Uterus (tissue), 2 donors: ENCODE measurements around the gene CACUL1.

Source experiments
- CTCF ChIP-seq, 4 experiments: fragments of 200-600 bp in 2 of 4; fragments of 450-650 bp in 2 of 4; sonication (generic) in 2 of 4; IDR thresholded peaks; one replicate each; pipeline ENCODE4 v1.5.1; 2016 to 2019; ENCODE audit warnings: antibody characterized with exemption in 4 of 4, mild to moderate bottlenecking in 2 of 4, moderate library complexity in 1 of 4
- POLR2A ChIP-seq, 2 donors: fragments of 450-650 bp; IDR thresholded peaks; one replicate each; pipeline ENCODE4 v1.6.1; 2016; ENCODE audit warnings: antibody characterized with exemption in 2 of 2, mild to moderate bottlenecking in 1 of 2, moderate library complexity in 1 of 2

DNA sequence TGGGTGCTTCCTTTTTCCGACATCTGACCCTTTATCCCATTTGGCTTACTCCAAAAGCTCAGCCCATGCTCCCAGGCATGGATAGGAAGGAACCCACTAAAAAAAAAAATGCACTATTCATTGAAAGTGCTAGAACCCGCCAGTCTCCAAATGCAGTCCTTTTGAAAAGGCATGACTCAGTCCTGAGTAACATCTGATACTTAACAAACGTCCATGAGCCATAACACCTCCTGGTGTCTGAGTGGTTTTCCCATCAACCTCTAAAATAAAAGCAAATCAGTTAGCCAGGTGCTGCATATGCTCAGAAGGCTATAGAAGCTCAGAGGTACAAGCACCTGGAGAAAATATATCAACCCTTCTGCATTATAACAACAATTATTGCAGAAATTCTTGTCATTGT is 45.0 kb upstream of the CACUL1 start:
- TF ChIP-seq CTCF (IDR thresholded peaks at IDR 0.05) (no peak), POLR2A (IDR thresholded peaks at IDR 0.05) (no peak)
